LNCAP (cell line): ENCODE data around the gene PRSS8.

Experiments
- TF ChIP-seq, protein P1 (sequence below): fragments of 450-650 bp; IDR thresholded peaks from 2 replicates; pipeline ENCODE4 v1.5.1; 2017; ENCODE audit warnings: mild to moderate bottlenecking

Gene PRSS8

DNA sequence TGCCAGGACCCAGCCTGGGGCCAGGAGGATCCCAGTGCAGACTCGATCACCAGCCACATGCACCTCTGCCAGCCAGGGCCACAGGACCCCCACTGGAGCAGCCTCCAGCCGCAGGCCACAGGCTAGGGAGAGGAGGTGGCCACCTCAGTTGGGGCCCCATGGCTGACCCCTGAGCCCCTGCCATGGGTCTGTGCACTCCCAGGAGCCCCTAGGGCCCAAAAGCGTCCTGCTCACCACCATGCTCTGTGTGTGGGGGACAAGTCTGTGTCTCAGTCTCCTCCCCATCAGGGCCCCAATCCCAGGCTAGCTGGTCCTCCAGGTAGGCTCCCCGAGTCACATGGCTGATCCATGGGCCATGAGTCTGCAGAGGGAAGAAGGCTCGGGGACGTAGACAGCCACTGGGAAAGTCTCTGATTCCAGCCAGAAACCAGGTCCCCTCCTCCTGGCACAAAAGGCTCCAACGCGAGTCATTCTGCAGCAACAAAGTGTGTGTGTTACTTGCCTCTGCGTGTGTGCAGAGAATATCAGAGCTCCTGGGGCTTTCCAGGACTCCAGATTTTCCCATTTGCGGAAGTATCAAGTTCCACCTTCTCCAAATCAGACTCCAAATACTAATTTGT is 6.1 kb upstream of the PRSS8 start:
- TF ChIP-seq, protein P1, sequence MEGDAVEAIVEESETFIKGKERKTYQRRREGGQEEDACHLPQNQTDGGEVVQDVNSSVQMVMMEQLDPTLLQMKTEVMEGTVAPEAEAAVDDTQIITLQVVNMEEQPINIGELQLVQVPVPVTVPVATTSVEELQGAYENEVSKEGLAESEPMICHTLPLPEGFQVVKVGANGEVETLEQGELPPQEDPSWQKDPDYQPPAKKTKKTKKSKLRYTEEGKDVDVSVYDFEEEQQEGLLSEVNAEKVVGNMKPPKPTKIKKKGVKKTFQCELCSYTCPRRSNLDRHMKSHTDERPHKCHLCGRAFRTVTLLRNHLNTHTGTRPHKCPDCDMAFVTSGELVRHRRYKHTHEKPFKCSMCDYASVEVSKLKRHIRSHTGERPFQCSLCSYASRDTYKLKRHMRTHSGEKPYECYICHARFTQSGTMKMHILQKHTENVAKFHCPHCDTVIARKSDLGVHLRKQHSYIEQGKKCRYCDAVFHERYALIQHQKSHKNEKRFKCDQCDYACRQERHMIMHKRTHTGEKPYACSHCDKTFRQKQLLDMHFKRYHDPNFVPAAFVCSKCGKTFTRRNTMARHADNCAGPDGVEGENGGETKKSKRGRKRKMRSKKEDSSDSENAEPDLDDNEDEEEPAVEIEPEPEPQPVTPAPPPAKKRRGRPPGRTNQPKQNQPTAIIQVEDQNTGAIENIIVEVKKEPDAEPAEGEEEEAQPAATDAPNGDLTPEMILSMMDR = no peak

DNA sequence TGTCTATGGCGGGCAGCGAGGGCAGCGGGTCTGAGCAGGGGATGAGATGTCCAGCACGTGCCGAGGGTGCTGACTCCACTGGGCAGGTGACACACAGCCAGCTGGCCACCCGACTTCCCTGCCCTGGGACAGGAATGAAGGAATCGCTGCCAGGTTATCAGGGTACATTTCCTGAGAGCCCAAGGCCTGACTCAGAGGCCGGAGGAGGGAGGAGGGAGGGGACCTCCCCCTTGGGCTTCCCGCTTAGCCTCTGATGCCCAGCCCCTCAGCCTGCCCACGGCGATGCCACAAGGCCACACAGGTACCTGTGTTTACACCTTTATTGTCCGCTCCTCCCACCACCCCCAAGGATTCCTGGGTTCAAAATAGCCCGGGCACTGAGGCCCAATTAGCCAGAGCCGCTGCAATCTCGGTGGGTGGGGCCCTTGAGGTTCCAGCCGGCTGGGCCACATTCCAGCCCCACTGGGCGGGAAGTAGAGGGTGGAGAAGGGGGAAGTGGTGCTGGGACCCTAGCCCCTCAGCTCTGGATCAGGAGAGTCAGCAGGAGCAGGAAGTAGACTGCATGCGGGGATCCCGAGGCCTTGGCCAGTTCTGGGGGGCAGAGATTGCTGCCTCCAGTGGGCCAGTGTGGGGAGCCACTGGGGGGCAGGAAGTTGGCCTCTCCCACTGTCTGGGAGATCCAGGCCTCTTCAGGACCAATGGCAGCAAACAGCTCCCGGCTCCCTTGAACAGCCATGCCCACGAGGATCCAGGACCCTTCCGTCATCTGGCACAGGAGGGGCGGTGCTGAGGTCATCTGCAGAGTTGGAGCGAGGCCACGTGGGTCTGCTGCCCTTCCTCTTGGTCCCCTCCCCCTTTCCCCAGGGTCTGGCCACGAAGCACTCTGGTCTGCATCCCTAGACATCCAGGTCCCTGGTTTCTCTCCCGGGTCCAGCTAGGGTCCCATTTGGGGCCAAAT is 3.4 kb upstream of the PRSS8 start:
- TF ChIP-seq, protein P1 = no peak

DNA sequence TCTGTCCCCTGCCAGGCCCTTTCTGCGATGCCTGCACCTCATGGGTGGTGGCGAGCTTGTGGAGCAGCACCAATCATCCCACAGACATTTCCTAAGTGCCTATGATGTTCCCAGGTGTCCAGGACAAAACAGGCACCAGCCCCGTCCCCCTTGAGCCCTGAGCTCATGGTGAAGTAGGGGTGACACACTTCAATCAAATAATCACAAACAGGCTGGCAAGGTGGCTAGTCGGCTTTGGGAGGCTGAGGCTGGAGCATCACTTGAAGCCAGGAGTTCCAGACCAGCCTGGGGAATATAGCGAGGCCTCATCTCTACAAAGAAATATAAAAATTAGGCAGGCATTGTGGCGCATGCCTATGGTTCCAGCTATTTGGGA is 748 bp upstream of the PRSS8 start:
- TF ChIP-seq, protein P1 = no peak

DNA sequence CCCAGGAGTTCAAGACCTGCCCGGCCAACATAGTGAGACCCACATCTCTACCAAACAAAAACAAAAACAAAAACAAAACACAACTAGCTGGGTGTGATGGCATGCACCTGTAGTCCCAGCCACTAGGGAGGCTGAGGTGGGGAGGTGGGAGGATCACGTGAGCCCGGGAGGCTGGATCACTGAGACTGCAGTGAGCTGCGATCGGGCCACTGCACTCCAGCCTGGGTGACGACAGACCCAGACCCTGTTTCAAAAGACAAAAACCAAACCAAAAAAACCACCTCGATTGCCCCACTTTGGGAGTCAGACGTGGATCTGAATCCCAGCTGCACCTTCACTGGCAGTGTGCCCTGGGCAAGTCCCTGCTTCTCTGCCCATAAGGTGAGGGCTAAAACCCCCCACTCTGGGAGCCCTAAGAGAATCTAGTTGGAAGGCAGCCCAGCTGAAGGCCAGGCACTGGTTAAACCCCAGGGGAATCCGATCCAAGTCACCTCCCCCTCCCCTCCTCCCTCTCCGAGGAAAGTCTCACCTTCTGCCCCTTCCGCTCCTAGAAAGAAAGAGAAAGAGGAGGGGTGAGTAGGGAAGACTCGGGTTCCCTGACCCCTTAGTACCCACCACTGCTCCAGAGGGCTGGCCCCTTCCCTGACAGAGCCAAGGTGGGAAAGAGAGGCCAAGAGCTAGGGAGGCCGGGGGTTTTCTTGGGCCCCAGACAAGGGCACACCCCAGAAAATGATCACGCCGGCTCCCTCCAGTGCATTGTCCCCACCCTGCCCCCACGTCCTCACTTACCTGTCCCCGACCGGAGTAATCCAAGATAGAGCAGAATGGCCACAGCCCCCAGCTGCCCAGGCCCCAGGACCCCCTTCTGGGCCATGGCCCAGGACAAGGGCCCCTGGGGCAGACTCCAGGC is 647 bp downstream of the PRSS8 start:
- TF ChIP-seq, protein P1 = no peak

DNA sequence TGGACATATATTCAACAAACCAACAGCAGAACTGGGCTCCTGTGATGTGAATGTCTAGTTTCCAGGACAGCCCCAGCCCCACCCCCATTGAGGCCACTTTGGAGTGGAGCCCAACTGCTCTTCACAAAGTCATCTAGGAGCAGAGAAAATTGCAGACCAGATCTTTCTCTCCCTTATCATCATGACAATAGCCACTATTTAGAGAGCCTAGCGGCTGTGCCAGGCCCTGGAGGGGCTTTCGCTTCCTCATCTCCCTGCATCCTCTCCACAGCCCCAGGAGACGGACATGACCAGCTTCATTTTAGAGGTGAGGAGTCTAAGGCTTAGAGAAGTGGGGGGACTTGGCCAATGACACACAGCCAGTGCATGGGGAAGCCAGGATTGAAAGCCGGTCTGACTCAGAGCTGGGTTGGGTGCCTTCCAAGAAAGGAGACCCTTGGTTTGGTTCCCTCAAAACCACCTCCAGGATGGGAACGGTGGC is 1.4 kb downstream of the PRSS8 start:
- TF ChIP-seq, protein P1 = no peak

DNA sequence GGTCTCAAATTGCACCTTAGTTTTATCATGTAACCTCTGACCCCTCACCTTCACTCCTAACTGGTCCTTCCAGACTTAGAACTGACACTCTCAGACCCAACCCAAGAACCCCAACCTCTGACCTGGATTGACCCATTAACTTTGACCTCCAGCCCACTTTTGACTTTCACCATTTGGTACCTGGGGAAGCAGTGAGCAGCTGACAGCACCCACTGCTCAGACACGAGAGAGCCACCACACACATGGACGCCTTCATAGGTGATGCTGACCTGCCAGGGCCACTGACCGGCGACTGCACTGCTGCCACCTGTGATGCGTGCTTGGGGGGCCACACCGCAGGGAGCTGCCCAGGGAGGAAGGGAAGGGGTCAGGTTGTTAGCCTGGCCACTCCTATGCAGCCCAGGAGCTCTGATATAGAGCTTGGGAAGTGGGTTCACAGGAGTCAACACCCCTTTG is 2.5 kb downstream of the PRSS8 start:
- TF ChIP-seq, protein P1 = no peak
